GM23338 (cell line): ENCODE results near the gene DHRSX.

Experiments
- CTCF ChIP-seq, 2 experiments: fragments of 200-600 bp in 1 of 2; sonication (generic) in 1 of 2; conservative IDR thresholded peaks; 2 replicates each; pipeline versions ENCODE4 v1.5.1 to v1.6.1; 2016 to 2017; ENCODE audit warnings: antibody characterized with exemption in 2 of 2, low read depth in 2 of 2, mild to moderate bottlenecking in 2 of 2, moderate library complexity in 1 of 2
- EZH2 ChIP-seq: fragments of 200-600 bp; sonication (generic); IDR thresholded peaks from one replicate; pipeline ENCODE4 v1.8.0; 2017; ENCODE audit warnings: antibody characterized with exemption, mild to moderate bottlenecking, low read depth; ENCODE audit not compliant: unreplicated experiment
- EZH2phosphoT487 ChIP-seq: fragments of 200-600 bp; sonication (generic); IDR thresholded peaks from one replicate; pipeline ENCODE4 v1.8.1; 2018; ENCODE audit warnings: antibody characterized with exemption; ENCODE audit not compliant: unreplicated experiment
- POLR2AphosphoS5 ChIP-seq: IDR thresholded peaks from 2 replicates; pipeline ENCODE4 v1.6.1; 2016; ENCODE audit warnings: antibody characterized with exemption, low read depth
- TF ChIP-seq, protein P1 (sequence below): IDR thresholded peaks from one replicate; pipeline ENCODE4 v1.6.1; 2018; ENCODE audit warnings: antibody characterized with exemption; ENCODE audit not compliant: unreplicated experiment

- TF ChIP-seq CTCF (conservative IDR thresholded peaks at IDR 0.05; ENCODE audit: low read depth in 2 of 2) (no peak), POLR2AphosphoS5 (no peak), EZH2 (no peak), EZH2phosphoT487 (no peak)
- TF ChIP-seq, protein P1, sequence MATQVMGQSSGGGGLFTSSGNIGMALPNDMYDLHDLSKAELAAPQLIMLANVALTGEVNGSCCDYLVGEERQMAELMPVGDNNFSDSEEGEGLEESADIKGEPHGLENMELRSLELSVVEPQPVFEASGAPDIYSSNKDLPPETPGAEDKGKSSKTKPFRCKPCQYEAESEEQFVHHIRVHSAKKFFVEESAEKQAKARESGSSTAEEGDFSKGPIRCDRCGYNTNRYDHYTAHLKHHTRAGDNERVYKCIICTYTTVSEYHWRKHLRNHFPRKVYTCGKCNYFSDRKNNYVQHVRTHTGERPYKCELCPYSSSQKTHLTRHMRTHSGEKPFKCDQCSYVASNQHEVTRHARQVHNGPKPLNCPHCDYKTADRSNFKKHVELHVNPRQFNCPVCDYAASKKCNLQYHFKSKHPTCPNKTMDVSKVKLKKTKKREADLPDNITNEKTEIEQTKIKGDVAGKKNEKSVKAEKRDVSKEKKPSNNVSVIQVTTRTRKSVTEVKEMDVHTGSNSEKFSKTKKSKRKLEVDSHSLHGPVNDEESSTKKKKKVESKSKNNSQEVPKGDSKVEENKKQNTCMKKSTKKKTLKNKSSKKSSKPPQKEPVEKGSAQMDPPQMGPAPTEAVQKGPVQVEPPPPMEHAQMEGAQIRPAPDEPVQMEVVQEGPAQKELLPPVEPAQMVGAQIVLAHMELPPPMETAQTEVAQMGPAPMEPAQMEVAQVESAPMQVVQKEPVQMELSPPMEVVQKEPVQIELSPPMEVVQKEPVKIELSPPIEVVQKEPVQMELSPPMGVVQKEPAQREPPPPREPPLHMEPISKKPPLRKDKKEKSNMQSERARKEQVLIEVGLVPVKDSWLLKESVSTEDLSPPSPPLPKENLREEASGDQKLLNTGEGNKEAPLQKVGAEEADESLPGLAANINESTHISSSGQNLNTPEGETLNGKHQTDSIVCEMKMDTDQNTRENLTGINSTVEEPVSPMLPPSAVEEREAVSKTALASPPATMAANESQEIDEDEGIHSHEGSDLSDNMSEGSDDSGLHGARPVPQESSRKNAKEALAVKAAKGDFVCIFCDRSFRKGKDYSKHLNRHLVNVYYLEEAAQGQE: no peak
These were observed 14.9 kb downstream of the DHRSX start for GRCh38 chrX:2485789-2486345.
